Measurements from ENCODE around the gene ARHGAP22.
"Not testable (repeated sequence)": the region's sequence is repeated elsewhere in the genome, so short reads cannot be mapped to it uniquely, and the experiment has no call there.

The ARHGAP22 gene

GRCh38 chr10:48445932-48446331, 158.9 kb downstream of the ARHGAP22 start:
- no peak for DNase-seq

- DNase-seq = no peak
Measured at GRCh38 chr10:48444861-48445841, 159.7 kb downstream of the ARHGAP22 start.

GRCh38 chr10:48444266-48444665, 160.6 kb downstream of the ARHGAP22 start:
- no peak for DNase-seq

GRCh38 chr10:48442809-48443177, 162.1 kb downstream of the ARHGAP22 start:
- no peak for DNase-seq

GRCh38 chr10:48442090-48442808, 162.6 kb downstream of the ARHGAP22 start:
- no peak for DNase-seq

- no peak for DNase-seq
Measured at GRCh38 chr10:48440771-48441170, 164.1 kb downstream of the ARHGAP22 start.

- DNase-seq = no peak
Measured at GRCh38 chr10:48439581-48440041, 165.3 kb downstream of the ARHGAP22 start.

- DNase-seq = no peak
Measured at GRCh38 chr10:48439031-48439430, 165.8 kb downstream of the ARHGAP22 start.

- no peak for DNase-seq
Measured at GRCh38 chr10:48437546-48437945, 167.3 kb downstream of the ARHGAP22 start.

- DNase-seq = no peak
Measured at GRCh38 chr10:48431871-48432270, 173.0 kb downstream of the ARHGAP22 start.

- no peak for DNase-seq
Measured at GRCh38 chr10:48430402-48430993, 174.4 kb downstream of the ARHGAP22 start.

- no peak for DNase-seq
Measured at GRCh38 chr10:48429309-48429708, 175.6 kb downstream of the ARHGAP22 start.

GRCh38 chr10:48428896-48429295, 176.0 kb downstream of the ARHGAP22 start:
- no peak for DNase-seq

- no peak for DNase-seq
Measured at GRCh38 chr10:48423884-48424283, 181.0 kb downstream of the ARHGAP22 start.

GRCh38 chr10:48421862-48422261, 183.0 kb downstream of the ARHGAP22 start:
- DNase-seq = not testable (repeated sequence)

- no peak for DNase-seq
Measured at GRCh38 chr10:48419714-48420113, 185.2 kb downstream of the ARHGAP22 start.

- DNase-seq = no peak
Measured at GRCh38 chr10:48418189-48418788, 186.6 kb downstream of the ARHGAP22 start.

GRCh38 chr10:48417374-48417773, 187.5 kb downstream of the ARHGAP22 start:
- no peak for DNase-seq

- DNase-seq = no peak
Measured at GRCh38 chr10:48416584-48417232, 188.2 kb downstream of the ARHGAP22 start.

- DNase-seq = no peak
Measured at GRCh38 chr10:48414778-48415177, 190.1 kb downstream of the ARHGAP22 start.

- DNase-seq = no peak
Measured at GRCh38 chr10:48414160-48414559, 190.7 kb downstream of the ARHGAP22 start.

- no peak for DNase-seq
Measured at GRCh38 chr10:48412933-48413332, 191.9 kb downstream of the ARHGAP22 start.
